Adrenal gland (tissue), 12 donors: ENCODE data around the gene PLEKHG7. TPM values are rescaled to one million over a fixed set of nuclear protein-coding genes. Genes with fewer than 3 reads are reported as not detected.

Experiments used
- DNase-seq, 7 donors: peaks; one replicate each; pipeline ENCODE4 v3.0.0-alpha.2; 2019 to 2020
- H3K27ac ChIP-seq, 5 donors: fragments of 200-600 bp; sonication (generic) in 4 of 5; 1 replicate in 3 of 5; 2 replicates in 2 of 5; pipeline versions ENCODE4 v1.5.1 to v1.8.0; 2016 to 2020; ENCODE audit warnings: mild to moderate bottlenecking in 1 of 5
- H3K27me3 ChIP-seq: fragments of 200-600 bp; 2 replicates; pipeline ENCODE4 v1.8.0; 2021
- H3K36me3 ChIP-seq, 2 donors: fragments of 200-600 bp; replicated peaks in 1 of 2; 1 replicate in 1 of 2; 2 replicates in 1 of 2; pipeline versions ENCODE4 v1.5.1 to v1.8.0; 2018 to 2022
- H3K4me1 ChIP-seq, 2 donors: fragments of 200-600 bp; replicated peaks in 1 of 2; 1 replicate in 1 of 2; 2 replicates in 1 of 2; pipeline versions ENCODE4 v1.5.1 to v1.8.0; 2018 to 2021
- H3K4me3 ChIP-seq, 4 donors: fragments of 200-600 bp; sonication (generic) in 3 of 4; one replicate each; pipeline ENCODE4 v1.5.1; 2016 to 2018
- H3K9me3 ChIP-seq, 3 donors: fragments of 200-600 bp; sonication (generic) in 1 of 3; replicated peaks in 1 of 3; 1 replicate in 2 of 3; 2 replicates in 1 of 3; pipeline versions ENCODE4 v1.5.1 to v1.8.0; 2016 to 2021
- CTCF ChIP-seq, 6 experiments: fragments of 450-650 bp in 4 of 6; fragments of 200-600 bp in 2 of 6; sonication (generic) in 1 of 6; IDR thresholded peaks; 1 replicate in 5 of 6; 2 replicates in 1 of 6; pipeline versions ENCODE4 v1.5.1 to v1.8.0; 2016 to 2021; ENCODE audit warnings: antibody characterized with exemption in 6 of 6, mild to moderate bottlenecking in 2 of 6, moderate library complexity in 1 of 6
- POLR2A ChIP-seq, 2 donors: fragments of 450-650 bp; IDR thresholded peaks; one replicate each; pipeline ENCODE4 v1.6.1; 2017; ENCODE audit warnings: antibody characterized with exemption in 2 of 2, mild to moderate bottlenecking in 2 of 2, moderate library complexity in 1 of 2
- WGBS, 4 donors: extraction: QIAGEN DNeasy Blood & Tissue Kit in 2 of 4; methylation state at CpG; one replicate each; pipeline versions ENCODE4 v1.1.5 to v1.1.7; 2013 to 2017; 5-methylcytosine and 5-hydroxymethylcytosine counted together
- intact Hi-C, 2 donors: fragments of 100-400 bp; cut with DNase I; formaldehyde crosslinking; loops; one replicate each; pipeline versions ENCODE4 v1.14.1 to v1.15.0; 2022 to 2023
- polyA plus RNA-seq, 3 donors: library from polyadenylated mRNA; stranded (reverse); fragments of 200-250 nt in 2 of 3; fragments of 350-450 nt in 1 of 3; fragmentation: Illumina TruSeq in 1 of 3; extraction: RNeasy Lipid Tissue Mini Kit (QIAGEN cat#74804) in 1 of 3; gene quantifications; one replicate each; pipeline ENCODE4 v1.2.3, GENCODE V29; 2013 to 2014
- total RNA-seq, 9 donors: library from RNA; depleted of rRNA in 4 of 9; stranded (reverse); fragments of >200 nt in 4 of 9; fragments of 120-200 nt in 1 of 9; fragmentation: NEBNext Ultra II Directional in 1 of 9; extraction: Animal tissue kit (Norgen Biotek cat#: 25700) in 1 of 9; gene quantifications; one replicate each; pipeline versions ENCODE4 v1.1.0 to v1.2.4, GENCODE V29; 2013 to 2023
- donor health status: healthy with polysubstance abuse.
- donor health status: Bipolar disorder and iron deficiency.
- donor health status: DM: yes; HTN: yes; CAD: no.
- donor health status: DM: no; HTN: no; CAD: no.
- donor health status: DM: no; HTN: no; CAD: no.
- donor health status: DM: yes; HTN: yes; CAD: no.

PLEKHG7 gene
- total and polyA plus RNA-seq, 12 donors = not detected

DNA sequence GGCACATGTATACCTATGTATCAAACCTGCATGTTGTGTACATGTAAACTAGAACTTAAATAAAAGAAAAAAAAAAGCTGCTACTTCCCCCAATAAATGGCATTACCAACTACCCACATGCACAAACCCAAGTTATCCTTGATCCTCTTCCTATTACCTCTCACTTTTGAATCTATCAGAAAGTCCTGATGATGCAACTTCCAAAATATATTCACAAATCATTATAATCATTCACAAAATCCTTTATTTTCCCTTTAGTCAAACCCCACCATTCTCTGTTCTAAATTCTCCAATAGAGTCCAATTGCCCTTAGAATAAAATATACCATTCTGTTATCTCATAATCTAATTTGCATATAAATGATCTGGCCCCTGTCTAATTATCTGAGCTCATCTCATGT, 92.0 kb downstream of the PLEKHG7 start:
- Histone ChIP-seq H3K36me3 (peaks cover 0 to 7% of the 10 kb centered on the region in 2 donors), H3K27me3 (no peaks in the 10 kb centered on the region), H3K27ac (no peak overlapping the region), H3K9me3 (no peaks in the 10 kb centered on the region), H3K4me3 (no peak overlapping the region), H3K4me1 (no peaks in the 10 kb centered on the region)
- TF ChIP-seq CTCF (IDR thresholded peaks at IDR 0.05) (no peak), POLR2A (IDR thresholded peaks at IDR 0.05) (no peak)
- intact Hi-C loops = loop anchor here in 1 of 2 donors (10.0 kb wide), 1 partner anchor 590 kb away; no protein-coding TSS in a partner anchor
- no peak for DNase-seq

GRCh38 chr12:92796650-92797049, 93.9 kb downstream of the PLEKHG7 start:
- H3K27me3 ChIP-seq = no peaks in the 10 kb centered on the region
- H3K27ac ChIP-seq = no peak overlapping the region
- H3K9me3 ChIP-seq = no peaks in the 10 kb centered on the region
- H3K4me3 ChIP-seq = no peak overlapping the region
- no peaks in the 10 kb centered on the region for H3K4me1 ChIP-seq
- H3K36me3 ChIP-seq = peaks cover 0 to 7% of the 10 kb centered on the region in 2 donors
- intact Hi-C loops = loop anchor here in 1 of 2 donors (10.0 kb wide), 1 partner anchor 588 kb away; no protein-coding TSS in a partner anchor
- TF ChIP-seq CTCF (IDR thresholded peaks at IDR 0.05) (no peak), POLR2A (IDR thresholded peaks at IDR 0.05) (no peak)
- DNase-seq = no peak

- intact Hi-C loops = no loop called here
Observed at GRCh38 chr12:92802906-92803305, 100.1 kb downstream of the PLEKHG7 start.

DNA sequence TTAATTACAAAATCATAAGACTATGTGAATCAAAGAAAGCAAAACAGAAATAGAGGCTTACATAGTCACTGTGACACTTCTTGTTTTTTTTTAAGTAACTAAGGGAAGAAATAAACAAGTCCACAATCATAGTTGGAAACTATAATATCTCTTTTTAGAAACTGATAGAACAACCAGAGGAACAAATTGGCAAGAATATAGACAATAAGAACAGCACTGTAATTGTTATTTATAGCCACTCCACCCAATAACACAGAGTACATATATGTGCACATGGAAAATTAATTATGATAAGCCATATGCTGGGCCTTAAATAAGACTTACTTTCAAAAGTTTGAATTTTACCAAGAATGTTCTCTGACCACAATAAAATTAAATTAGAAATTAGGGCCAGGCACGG, 101.1 kb downstream of the PLEKHG7 start:
- WGBS, 4 donors = 96 to 100% (median 99%) methylated on average over 1 of the region's 1 CpG
- intact Hi-C loops = no loop called here
- Histone ChIP-seq H3K27ac (no peak overlapping the region), H3K4me3 (no peak overlapping the region), H3K36me3 (no peaks in the 10 kb centered on the region), H3K27me3 (no peaks in the 10 kb centered on the region), H3K9me3 (peaks cover 0 to 3% (median 0%) of the 10 kb centered on the region in 3 donors), H3K4me1 (no peaks in the 10 kb centered on the region)
- no peak for DNase-seq
- no peak for TF ChIP-seq CTCF (IDR thresholded peaks at IDR 0.05)
- TF ChIP-seq POLR2A (IDR thresholded peaks at IDR 0.05) = no peak

More at GRCh38 chr12:92802906-92803305, 100.1 kb downstream of the PLEKHG7 start:
- 82 to 88% (median 85%) methylated on average over 3 of the region's 3 CpGs for WGBS, 4 donors
- H3K36me3 ChIP-seq = peaks cover 0 to 7% of the 10 kb centered on the region in 2 donors
- no peak overlapping the region for H3K4me3 ChIP-seq
- H3K27me3 ChIP-seq = no peaks in the 10 kb centered on the region
- peaks cover 0 to 3% (median 0%) of the 10 kb centered on the region in 3 donors for H3K9me3 ChIP-seq
- no peak for TF ChIP-seq POLR2A (IDR thresholded peaks at IDR 0.05)
- TF ChIP-seq CTCF (IDR thresholded peaks at IDR 0.05) = no peak
- no peak overlapping the region for H3K27ac ChIP-seq
- DNase-seq = no peak
- no peaks in the 10 kb centered on the region for H3K4me1 ChIP-seq
